MM.1S (cell line): ENCODE results near the gene GAB2.

Experiments
- DNase-seq: peaks from one replicate; pipeline ENCODE4 v3.0.0-alpha.2; 2015
- H2AFZ ChIP-seq: fragments of 300-600 bp; sonication (generic); 2 replicates; pipeline ENCODE4 v1.6.0; 2016; ENCODE audit warnings: antibody characterized with exemption, low read length
- H3F3A ChIP-seq: fragments of 300-600 bp; sonication (generic); 2 replicates; pipeline ENCODE4 v1.6.1; 2016; ENCODE audit warnings: mild to moderate bottlenecking, antibody characterized with exemption, low read length, moderate library complexity, mixed read lengths; ENCODE audit not compliant: insufficient read depth
- H3K27ac ChIP-seq: fragments of 300-600 bp; sonication (generic); 2 replicates; pipeline ENCODE4 v1.5.1; 2016; ENCODE audit warnings: mild to moderate bottlenecking, low read length
- H3K27me3 ChIP-seq: fragments of 300-600 bp; sonication (generic); replicated peaks from 2 replicates; pipeline ENCODE4 v1.6.0; 2016; ENCODE audit warnings: low read length; ENCODE audit not compliant: insufficient read depth
- H3K36me3 ChIP-seq: fragments of 300-600 bp; sonication (generic); replicated peaks from 2 replicates; pipeline ENCODE4 v1.6.1; 2016; ENCODE audit warnings: mild to moderate bottlenecking, low read length, mixed read lengths; ENCODE audit not compliant: insufficient read depth
- H3K4me1 ChIP-seq: fragments of 300-600 bp; sonication (generic); 2 replicates; pipeline ENCODE4 v1.6.1; 2016; ENCODE audit warnings: low read length, mixed read lengths
- H3K4me2 ChIP-seq: fragments of 300-600 bp; sonication (generic); 2 replicates; pipeline ENCODE4 v1.6.0; 2016; ENCODE audit warnings: low read depth, low read length
- H3K4me3 ChIP-seq: fragments of 300-600 bp; sonication (generic); 2 replicates; pipeline ENCODE4 v1.5.1; 2016; ENCODE audit warnings: low read length, mixed read lengths
- H3K79me2 ChIP-seq: fragments of 300-600 bp; sonication (generic); 2 replicates; pipeline ENCODE4 v1.6.1; 2016; ENCODE audit warnings: mixed run types, low read length, mixed read lengths
- H3K9ac ChIP-seq: fragments of 300-600 bp; sonication (generic); 2 replicates; pipeline ENCODE4 v1.6.1; 2016; ENCODE audit warnings: low read length, mixed read lengths
- H3K9me2 ChIP-seq: fragments of 300-600 bp; sonication (generic); replicated peaks from 2 replicates; pipeline ENCODE4 v1.6.1; 2016; ENCODE audit warnings: mild to moderate bottlenecking, low read length, mixed read lengths; ENCODE audit not compliant: insufficient read depth
- H3K9me3 ChIP-seq: fragments of 300-600 bp; sonication (generic); replicated peaks from 2 replicates; pipeline ENCODE4 v1.6.1; 2016; ENCODE audit warnings: mild to moderate bottlenecking, low read length, mixed read lengths; ENCODE audit not compliant: insufficient read depth
- H4K20me1 ChIP-seq: fragments of 300-600 bp; sonication (generic); 2 replicates; pipeline ENCODE4 v1.6.1; 2016; ENCODE audit warnings: mild to moderate bottlenecking, low read length, moderate library complexity, mixed read lengths; ENCODE audit not compliant: insufficient read depth
- CTCF ChIP-seq: fragments of 300-600 bp; sonication (generic); IDR thresholded peaks from 2 replicates; pipeline ENCODE4 v1.5.1; 2016; ENCODE audit warnings: antibody characterized with exemption, low read length, mixed read lengths
- EZH2 ChIP-seq: fragments of 300-600 bp; sonication (generic); optimal IDR thresholded peaks from 2 replicates; pipeline ENCODE3; 2017; ENCODE audit warnings: low read depth, mild to moderate bottlenecking, antibody characterized with exemption, low read length, mixed read lengths
- EZH2phosphoT487 ChIP-seq: fragments of 300-600 bp; sonication (generic); IDR thresholded peaks from 2 replicates; pipeline ENCODE4 v1.6.1; 2018; ENCODE audit warnings: antibody characterized with exemption, low read length

GAB2 gene

GRCh38 chr11:78432058-78432515 is 14.5 kb upstream of the GAB2 start:
- H2AFZ ChIP-seq: no peak overlapping the region
- H3K4me3 ChIP-seq: no peak overlapping the region
- no peaks in the 10 kb centered on the region for H3K36me3 ChIP-seq
- H3K9me2 ChIP-seq: no peaks in the 10 kb centered on the region
- DNase-seq: peak; percentile 9
- H4K20me1 ChIP-seq: no peaks in the 10 kb centered on the region
- no peak overlapping the region for H3K4me2 ChIP-seq
- no peaks in the 10 kb centered on the region for H3K79me2 ChIP-seq
- peaks cover 12% of the 10 kb centered on the region for H3F3A ChIP-seq
- no peaks in the 10 kb centered on the region for H3K9me3 ChIP-seq
- no peak overlapping the region for H3K27ac ChIP-seq
- no peaks in the 10 kb centered on the region for H3K27me3 ChIP-seq
- TF ChIP-seq EZH2 (no peak), CTCF (peak; percentile 45), EZH2phosphoT487 (no peak)
- H3K9ac ChIP-seq: no peak overlapping the region
- peaks cover 30% of the 10 kb centered on the region for H3K4me1 ChIP-seq

- no peak overlapping the region for H2AFZ ChIP-seq
- no peaks in the 10 kb centered on the region for H3K9me3 ChIP-seq
- peak; percentile 6 for DNase-seq
- no peaks in the 10 kb centered on the region for H3K27me3 ChIP-seq
- H3K4me1 ChIP-seq: peaks cover 49% of the 10 kb centered on the region
- H3K4me3 ChIP-seq: no peak overlapping the region
- H4K20me1 ChIP-seq: no peaks in the 10 kb centered on the region
- H3K4me2 ChIP-seq: peak overlapping the region; percentile 5; the same call in 1 of the 2 replicates
- H3K79me2 ChIP-seq: no peaks in the 10 kb centered on the region
- H3K9ac ChIP-seq: no peak overlapping the region
- peaks cover 28% of the 10 kb centered on the region for H3F3A ChIP-seq
- no peaks in the 10 kb centered on the region for H3K9me2 ChIP-seq
- peak overlapping the region; percentile 14; the same call in 1 of the 2 replicates for H3K27ac ChIP-seq
- H3K36me3 ChIP-seq: no peaks in the 10 kb centered on the region
- TF ChIP-seq EZH2phosphoT487: no peak
- no peak for TF ChIP-seq CTCF
- TF ChIP-seq EZH2: no peak
These were observed 12.0 kb upstream of the GAB2 start for GRCh38 chr11:78429660-78430059.

GRCh38 chr11:78429209-78429608 is 11.6 kb upstream of the GAB2 start:
- H3K4me3 ChIP-seq: no peak overlapping the region
- no peaks in the 10 kb centered on the region for H3K36me3 ChIP-seq
- H3K4me2 ChIP-seq: peak overlapping the region; percentile 5; the same call in 1 of the 2 replicates
- H3F3A ChIP-seq: peaks cover 32% of the 10 kb centered on the region
- no peak overlapping the region for H3K9ac ChIP-seq
- no peak overlapping the region for H2AFZ ChIP-seq
- H4K20me1 ChIP-seq: no peaks in the 10 kb centered on the region
- H3K9me3 ChIP-seq: no peaks in the 10 kb centered on the region
- H3K79me2 ChIP-seq: no peaks in the 10 kb centered on the region
- no peaks in the 10 kb centered on the region for H3K9me2 ChIP-seq
- no peaks in the 10 kb centered on the region for H3K27me3 ChIP-seq
- DNase-seq: no peak
- H3K4me1 ChIP-seq: peaks cover 53% of the 10 kb centered on the region
- H3K27ac ChIP-seq: peak overlapping the region; percentile 14; the same call in 1 of the 2 replicates
- TF ChIP-seq EZH2 (no peak), CTCF (no peak), EZH2phosphoT487 (no peak)
